CD4-positive, alpha-beta T cell treated with Interleukin-17A for 4 hours (primary cell): ENCODE results near the gene STOX2.

ENCODE experiments used
- DNase-seq: peaks from one replicate; pipeline ENCODE4 v3.0.0-alpha.2; 2020; ENCODE audit warnings: mixed read lengths

The STOX2 gene

DNA sequence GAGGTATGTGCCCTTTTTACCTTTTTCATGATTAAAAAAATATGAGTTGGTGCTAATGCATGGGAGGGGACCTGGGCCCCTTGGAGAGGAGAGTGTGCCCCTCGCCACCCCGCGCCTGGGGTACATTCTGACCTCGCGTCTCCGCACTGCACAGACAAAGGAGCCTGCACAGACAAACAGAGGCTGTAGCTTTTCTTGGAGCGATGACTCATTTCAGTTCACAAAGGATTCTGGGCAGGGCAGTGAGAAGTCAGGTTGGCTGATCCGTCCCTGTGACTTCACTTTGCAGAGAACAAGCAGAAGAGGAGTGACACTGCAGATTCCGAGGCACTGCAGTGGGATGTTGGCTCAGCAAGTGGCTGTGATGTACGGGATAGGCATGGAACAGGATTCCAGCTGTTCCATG is 82.9 kb downstream of the STOX2 start:
- no peak for DNase-seq

DNA sequence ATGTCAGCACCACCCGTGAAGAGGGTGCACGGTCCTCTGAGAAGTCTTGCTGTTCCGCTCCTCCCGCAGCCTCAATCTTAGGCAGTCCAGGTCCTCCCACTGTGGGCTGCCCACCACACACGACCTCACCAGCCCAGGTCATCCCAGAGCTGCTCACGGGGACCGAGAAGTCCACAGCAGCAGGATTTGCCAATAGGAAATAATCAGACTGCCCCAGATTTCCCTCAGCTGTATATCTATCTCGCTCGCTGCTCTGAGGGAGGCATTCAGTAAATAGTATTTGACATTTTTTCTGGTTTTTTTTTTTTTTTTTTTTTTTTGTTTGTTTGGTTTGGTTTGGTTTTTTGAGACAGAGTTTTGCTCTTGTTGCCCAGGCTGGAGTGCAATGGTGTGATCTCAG is 83.8 kb downstream of the STOX2 start:
- no peak for DNase-seq

DNA sequence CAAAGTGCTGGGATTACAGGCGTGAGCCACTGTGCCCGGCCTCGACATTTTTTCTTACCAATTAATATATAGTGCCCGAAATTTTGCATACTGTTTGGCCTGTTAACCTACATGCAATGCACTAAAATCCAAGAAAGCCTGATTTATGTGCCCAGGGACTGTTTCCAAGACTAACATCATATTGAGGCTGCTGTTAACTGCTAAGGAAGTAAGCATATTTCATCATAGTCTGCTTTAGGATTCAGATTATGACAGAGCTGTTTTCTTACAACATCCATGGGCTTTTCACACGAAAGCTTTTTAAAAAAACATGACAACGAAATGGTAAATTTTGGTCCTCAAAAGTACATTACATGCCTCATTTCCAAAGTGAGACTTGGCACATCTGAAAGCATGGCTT is 84.4 kb downstream of the STOX2 start:
- DNase-seq, result no peak

DNA sequence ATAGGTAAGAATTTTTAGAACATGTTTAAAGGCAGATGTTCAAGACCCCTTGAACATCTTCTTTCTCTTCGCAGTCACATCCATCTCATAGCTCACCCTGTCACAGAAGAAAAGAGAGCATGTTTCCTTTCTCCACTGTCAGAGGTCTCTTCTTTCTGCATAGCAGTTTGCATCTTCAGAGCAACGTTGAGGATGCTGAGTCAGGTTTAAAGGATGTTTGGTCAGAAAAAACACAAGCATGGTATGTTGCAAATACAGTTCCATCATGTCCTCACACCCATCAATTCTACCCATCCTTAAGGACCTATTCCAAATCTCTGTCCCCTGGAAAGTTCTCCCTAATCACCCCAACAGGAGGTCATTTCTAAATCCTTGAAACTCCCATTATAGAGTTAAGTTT is 84.8 kb downstream of the STOX2 start:
- no peak for DNase-seq

DNA sequence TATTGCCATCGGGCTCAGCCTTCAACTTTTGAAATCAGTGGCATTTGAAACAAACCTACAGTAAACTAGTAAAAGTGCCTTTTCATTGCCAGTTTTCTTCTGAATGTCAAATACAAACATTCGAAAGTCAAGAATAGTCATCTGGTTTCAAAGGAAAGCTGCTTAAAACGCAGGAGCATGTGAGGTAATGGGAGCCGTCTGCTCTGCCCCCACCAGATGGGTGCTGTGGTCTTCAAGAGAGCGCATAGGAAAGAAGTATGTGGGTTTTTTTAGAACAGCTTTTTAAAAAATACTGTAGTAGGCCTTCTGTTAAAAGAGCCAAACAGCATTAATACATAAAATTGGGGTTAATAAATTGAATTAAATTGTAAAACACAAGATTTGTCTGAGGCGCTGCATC is 88.6 kb downstream of the STOX2 start:
- no peak for DNase-seq

DNA sequence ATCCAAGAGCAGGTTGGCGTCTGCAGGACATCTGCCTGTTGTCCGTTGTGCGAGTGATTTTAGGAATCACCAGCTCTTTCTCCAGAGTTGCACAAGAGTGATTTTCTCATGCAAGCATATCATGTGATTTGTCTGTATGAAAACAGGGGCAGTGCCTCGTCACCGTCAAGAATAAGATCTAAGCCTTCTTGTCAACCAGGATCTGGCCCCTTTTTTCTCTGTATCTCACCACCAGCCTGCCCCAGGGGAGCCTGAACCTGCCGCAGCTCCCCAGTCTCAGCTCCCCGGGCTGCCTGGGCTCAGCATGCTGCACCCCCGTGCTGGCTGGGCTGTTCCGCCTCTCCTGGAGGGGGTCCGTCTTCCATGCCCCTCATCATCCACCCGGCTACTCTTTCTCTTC is 90.5 kb downstream of the STOX2 start:
- DNase-seq, result no peak

DNA sequence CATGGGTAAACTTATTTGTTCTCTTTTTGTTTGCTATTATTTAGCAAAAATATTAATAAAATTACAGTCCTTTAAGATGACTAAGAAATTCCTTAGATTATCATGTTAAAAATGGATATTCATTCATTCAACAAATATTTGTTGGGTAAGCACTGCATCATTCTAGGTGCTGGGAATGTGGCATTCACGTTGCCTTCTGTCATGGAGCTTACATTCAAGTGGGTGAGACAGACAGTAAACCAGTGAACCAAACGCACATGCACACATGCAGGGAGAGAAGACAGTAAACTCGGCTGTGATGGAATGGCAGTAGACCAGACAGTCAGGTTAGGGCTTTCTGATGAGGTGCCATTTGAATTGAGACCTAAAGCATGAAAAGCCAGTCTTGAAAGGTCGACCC is 91.8 kb downstream of the STOX2 start:
- no peak for DNase-seq

DNA sequence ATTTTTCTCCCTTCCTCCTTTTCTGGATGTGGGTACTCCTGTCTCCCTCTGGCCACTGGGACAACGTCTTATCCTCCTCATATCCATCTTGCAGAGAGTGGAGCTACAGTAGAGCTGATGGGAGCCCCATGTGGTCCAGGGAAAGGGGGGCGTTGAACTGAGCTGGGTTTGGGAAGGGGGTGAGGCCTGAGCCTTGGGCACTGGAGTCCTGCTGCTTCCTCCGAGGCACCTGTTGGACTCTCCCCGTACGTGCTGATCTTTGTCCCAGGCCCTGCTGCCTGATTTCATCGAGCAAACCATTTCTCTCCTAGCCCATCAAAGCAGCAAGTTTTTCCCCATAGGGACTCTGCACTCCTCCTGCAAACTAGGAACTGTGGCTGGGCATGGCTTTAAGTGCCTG is 94.3 kb downstream of the STOX2 start:
- no peak for DNase-seq

DNA sequence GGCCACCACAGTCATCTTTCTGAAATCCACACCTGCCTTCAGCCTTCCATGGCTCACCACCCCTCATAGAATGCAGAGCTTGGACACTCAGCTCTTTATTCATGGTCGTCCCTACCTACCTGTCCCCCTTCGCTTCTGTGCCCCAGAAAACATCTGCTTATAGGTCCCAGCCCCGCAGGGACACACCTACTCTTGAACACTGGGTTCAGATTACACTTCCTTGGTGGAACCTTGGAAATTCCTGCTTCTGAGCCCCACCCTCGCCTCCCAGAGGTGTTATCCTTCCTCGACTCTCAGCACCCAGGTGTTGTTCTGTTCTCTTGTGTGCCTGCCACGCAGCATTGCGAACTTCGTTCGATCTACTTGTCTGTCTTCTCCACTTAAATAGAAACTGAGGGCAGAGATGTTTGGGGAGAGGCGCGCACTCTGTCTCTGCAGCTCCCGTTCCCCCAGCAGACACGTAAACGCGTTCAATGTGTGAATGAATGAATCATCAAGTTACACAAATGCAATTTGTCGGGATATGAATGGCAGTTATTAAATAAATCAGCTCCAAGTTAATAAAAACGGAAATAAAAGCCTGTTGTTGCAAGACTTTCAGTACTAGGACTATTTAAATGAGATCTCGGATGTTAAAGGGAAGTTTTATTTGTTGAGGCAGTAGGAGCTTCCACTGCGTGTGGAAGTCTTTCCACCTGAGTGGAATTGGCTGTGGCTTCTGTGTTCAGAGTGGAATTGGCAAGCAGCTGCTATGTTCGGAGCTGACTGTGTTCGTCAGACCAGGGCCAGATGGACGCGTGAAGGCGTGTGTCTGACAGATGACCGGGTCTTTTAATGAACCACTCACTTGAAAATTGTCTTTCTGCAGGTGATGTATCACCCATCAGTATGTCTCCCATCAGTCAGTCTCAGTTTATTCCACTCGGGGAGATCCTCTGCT is 95.6 kb downstream of the STOX2 start:
- DNase-seq, result no peak

DNA sequence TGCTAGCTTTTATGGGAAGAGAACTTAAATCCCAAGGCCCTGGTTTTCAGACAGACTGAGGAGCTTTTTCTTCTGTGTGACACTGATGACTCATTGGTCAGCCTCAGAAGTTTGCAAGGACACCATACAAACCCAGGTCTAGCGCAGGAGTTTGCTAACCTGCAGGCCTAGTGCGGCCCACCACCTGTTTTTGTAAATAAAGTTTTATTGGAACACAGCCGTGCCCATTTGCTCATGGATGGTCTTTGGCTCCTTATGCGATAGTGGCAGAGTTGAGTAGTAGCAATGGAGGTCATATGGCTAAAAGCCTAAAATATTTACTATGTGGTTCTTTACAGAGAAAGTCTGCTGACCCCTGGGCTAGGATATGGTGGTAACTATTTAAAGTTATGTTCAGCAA is 98.3 kb downstream of the STOX2 start:
- no peak for DNase-seq

DNA sequence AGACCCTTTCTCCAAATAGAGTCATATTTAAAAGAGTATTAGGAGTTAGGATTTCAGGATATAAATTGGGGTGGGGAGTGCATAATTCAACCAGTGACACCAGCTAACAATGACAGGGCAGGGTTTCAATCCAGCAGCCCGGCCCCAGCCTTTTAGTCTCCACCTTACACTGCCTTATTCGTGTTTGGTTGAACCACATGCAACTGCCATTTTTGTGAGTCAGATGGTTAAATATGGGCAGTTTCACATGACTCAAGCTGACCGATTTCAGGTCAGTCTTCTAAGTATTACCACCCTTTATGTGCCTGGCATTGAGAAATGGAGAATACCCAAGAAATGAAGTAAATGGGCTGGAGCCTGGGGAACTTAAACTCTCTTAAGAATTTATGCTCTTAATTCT is 102.8 kb downstream of the STOX2 start:
- DNase-seq, result no peak

DNA sequence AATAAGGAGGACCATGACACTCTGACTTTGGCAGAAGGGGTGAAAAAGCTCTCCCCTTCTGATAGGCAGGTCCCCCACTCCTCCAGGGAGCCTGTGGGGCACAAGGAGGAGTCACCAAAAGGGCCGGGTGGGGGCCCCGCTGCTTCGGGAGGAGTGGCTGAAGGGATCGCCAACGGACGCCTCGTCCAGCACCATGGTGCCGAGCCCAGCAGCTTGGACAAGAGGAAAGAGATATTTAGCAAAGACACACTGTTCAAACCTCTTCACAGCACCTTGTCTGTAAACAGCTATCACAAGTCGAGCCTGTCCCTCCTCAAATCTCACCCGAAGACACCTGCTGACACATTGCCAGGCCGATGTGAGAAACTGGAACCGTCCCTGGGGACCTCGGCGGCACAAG is 105.6 kb downstream of the STOX2 start:
- DNase-seq, result no peak

DNA sequence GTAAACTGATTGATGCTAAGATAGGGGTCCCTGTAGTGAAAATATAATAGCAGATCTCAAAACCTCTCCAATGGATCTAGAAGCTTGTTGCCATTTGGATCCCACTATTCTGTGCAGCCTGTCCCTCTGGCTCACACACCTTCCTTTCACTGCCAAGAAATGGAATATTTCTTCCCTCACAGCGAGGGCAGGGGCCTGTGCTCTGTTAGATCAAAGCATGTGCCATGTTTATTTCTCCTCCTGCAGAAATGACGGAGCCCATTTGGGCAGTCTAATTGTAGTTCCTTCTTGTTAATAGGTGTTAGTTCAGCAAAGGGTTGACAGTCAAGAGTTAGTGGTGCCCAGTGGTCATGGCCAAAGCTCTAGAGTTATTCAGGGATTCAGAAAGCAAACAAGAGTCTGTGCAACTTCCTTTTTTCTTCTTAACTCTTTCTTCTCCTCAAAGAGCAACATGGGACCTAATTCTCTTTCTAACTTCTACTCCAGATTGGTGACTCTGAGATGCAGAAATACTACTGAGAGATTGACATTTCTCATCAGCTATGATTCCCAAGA is 106.8 kb downstream of the STOX2 start:
- DNase-seq, result no peak

DNA sequence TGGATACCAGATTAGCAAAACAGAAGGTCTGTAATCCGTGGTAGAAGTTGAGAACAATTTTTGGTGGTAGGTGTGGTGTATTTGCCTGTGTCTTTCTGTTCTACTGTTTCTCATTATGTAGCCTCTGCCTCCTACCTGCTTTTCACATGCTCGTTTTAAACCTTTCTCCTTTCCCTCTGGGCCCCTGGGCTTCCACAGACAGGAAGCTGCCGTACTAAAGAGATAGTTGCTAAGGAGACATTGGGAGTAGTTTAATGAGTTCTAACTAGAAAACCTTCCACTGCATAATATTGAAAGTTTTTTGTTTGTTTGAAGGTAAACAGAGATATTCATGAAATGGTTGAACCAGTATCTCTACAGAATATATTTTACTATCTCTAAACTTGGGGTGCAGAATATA is 107.8 kb downstream of the STOX2 start:
- DNase-seq, result no peak

DNA sequence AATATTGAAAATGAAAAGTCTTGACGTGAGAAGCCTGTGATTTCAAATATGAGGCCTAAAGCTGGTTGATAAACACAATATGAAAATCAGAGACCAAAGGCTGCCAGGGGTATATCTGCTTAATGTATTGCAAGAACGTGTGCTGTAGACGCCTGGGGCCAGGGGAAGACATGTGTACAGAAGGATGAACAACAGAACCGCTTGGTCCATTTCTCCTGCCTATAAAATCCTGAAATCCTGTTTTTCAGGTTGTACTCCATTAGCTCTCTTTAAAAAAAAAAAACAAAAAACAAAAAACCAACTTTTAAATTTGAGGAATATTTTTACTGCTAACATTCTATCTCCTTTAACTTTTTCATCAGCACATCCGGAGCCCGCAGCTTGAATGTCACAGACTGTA is 109.2 kb downstream of the STOX2 start:
- no peak for DNase-seq

DNA sequence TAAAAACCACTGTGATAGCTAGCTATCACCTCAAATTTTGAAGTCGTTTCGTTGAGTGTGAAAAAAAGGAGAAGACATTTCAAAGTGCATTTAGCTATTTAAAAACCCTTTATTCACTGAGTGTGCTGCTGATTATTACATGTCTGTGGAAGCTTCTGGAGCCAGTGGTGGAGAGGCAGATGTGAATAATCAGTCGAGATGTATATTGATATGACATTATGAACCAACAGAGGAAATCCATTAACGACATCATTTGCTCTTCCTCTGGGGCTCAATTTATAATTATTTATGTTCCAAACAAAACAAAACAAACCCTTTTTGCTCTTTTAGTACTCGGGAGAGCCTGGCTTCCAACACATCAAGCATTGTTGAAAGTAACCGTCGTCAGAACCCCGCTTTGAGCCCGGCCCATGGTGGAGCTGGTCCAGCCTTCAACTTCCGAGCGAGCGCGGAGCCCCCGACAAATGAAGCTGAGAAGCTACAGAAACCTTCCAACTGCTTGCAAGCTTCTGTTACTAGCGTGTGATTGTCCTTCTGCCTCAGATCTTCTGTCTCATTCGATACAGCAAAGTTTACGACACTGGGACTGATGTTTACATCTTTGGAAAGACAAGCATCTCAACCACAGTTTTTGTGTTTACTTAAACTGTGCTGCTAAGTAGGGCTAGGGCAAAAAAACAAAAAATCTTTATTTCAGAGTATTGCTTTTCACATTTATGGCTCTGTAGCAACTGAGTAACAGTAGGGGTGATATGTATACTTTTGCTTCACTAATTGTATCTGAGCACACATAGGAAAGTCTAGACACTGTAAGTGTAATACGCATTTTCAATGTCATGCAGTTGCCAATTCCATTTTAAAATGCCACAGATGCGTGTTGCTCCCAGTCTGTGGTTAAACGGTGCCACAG is 111.9 kb downstream of the STOX2 start:
- DNase-seq, result no peak

DNA sequence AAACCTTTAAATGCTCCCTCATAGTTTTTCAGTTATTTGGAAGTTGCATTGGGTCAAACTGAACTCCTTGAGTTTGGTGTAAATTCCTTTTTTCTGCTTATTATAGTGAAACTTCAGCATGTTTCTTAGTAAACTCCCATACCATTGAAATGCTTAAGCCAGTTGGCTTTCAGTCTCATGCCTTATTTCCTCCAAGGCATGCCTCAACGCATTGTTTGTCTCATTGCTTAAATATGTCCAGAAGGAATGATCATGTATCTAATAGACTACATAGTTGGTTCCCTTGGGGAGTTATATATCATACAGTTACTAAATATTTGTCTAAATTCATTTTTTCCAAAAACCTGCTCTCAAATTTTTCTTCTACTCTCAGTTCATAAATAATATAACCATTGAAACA is 114.0 kb downstream of the STOX2 start:
- no peak for DNase-seq

DNA sequence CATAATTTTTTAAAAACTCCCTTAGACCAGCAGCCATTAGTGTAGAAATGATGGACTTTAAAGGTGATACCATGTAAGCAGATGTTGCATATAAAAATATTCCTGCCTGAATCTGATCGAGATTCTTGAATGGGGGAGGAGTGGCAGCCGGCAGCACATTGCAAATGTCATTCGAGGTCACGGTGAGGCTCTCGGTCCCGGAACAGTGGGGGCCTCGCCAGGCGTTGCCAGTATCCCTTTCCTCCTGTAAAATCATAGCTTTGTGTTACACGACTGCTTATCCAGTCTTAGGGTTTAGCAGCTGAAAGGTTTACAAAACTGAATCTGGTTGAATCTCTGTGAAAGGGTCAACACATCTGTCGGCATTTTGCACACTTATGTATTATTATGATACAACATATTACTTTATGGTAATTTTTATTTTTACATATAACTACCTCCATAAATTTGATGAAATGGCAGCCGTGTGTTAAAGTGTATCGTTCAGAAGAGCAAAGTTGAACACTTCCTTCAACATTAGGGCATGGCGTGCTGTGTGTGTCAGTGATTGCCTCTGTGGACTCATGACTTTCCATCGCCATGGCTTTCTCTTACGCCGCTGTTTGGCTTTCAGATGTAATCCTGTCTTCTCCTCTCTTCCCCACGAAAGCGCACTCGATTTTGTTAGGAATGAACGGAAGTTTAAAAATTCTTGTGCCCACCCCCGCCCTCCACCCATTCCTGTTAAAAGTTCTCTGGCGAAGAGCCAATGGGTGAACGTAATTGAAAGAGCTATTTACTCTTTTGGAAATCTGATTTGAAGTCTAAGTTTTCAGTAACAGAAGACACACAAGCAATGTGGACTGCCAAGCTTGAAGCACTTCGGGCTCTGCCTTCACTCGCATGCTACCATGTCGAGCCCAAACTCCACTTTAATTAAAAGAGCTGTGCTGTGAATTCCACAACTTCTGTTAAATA is 114.8 kb downstream of the STOX2 start:
- no peak for DNase-seq

DNA sequence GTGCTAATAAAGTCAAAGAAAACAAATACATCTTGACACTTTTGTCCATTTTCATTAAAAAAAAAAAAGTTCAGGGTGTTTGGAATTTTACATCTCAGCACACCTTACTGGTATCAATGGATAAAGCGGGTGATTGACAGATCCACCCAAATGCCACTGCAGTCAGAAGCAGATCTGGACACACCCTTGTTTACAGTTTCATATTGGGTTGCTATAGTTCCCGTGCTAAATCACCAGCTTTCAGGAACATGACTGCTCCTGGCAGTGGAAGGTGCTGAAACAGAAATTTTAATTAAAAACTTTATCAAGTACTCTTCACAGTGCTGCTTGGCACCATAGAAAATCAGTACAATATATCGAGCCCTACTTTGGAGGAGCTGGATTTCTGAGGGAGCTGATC is 116.3 kb downstream of the STOX2 start:
- no peak for DNase-seq

DNA sequence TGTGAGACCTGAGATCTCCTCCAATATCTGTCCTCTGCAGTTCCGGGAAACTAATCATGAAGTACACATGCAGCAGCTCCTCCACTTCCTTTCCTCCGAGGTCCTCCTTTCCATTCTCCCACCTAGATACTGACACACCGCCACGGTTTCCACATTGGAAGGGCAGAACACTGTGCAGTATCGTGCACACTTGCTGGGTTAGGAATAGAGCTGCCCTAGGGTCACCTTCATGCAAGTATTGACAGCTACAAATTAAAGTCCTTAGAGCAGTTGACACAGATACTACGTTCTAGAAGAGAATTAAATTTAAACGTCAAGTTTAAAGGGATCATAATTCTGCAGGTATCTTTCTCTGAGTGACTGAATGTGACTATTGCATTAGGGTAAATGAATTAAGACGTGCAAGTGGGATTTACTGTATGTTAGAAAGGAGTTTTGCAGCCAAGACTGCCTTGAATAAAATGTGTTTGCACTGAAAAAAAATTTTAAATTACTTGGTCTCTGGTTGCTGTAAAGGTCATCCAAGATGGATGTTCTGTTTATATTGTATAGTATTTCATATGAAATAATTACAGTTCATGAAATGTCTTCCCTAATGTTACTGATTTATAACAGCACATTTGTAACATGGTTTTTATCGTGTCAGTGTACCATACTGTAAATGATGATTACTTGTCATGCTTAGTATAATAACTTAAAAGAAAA is 117.7 kb downstream of the STOX2 start:
- DNase-seq, result no peak

DNA sequence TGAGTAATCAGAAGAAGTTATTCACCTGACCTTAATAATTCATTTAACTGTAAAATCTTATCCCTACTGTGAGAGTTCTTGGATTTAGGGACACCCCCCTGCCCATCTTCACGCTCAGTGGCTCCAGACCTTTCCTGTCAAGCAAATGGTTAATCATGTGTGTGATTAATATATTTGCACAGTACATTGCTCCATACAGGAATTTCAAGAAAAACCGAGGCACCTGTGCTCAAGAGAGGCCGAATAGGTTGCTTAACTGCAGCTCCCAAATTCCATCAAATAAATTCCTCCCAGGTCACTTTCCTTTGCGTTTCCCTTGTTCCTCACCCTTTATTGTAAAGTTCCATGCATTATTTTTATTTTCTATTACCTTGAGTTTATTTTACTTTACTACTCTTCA is 119.5 kb downstream of the STOX2 start:
- no peak for DNase-seq
